OCI-LY3 (cell line): ENCODE results near the gene METTL27.

Experiments
- EZH2phosphoT487 ChIP-seq: fragments of 200-600 bp; shearing (Covaris generic); IDR thresholded peaks from 2 replicates; pipeline ENCODE4 v1.6.1; 2018; ENCODE audit warnings: antibody characterized with exemption, mixed run types, low read depth
- TF ChIP-seq, protein P1 (sequence below): fragments of 200-600, 300-600 bp; sonication (generic); IDR thresholded peaks from 2 replicates; pipeline ENCODE4 v1.5.1; 2014; ENCODE audit warnings: antibody characterized with exemption, low read length, low read depth

DNA sequence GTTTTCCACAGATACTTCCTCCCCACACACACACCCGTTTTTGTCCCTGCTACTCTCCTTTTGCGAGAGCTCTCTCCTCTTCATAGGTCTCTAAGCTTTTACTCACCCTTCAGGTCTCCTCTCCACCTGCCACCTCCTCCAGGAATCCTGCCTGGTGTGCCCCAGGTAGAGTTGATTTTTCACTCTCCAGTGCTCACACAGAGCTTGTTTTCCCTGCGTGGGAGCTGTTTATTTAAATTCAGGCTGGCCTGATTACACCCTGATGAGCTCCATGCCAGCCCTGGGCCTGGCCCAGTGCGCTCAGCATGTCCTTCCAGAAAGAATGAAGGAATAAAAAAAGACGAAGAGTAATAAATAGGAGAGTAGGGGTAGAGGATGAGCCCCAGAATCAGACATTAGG is 19.1 kb downstream of the METTL27 start:
- TF ChIP-seq, protein P1, sequence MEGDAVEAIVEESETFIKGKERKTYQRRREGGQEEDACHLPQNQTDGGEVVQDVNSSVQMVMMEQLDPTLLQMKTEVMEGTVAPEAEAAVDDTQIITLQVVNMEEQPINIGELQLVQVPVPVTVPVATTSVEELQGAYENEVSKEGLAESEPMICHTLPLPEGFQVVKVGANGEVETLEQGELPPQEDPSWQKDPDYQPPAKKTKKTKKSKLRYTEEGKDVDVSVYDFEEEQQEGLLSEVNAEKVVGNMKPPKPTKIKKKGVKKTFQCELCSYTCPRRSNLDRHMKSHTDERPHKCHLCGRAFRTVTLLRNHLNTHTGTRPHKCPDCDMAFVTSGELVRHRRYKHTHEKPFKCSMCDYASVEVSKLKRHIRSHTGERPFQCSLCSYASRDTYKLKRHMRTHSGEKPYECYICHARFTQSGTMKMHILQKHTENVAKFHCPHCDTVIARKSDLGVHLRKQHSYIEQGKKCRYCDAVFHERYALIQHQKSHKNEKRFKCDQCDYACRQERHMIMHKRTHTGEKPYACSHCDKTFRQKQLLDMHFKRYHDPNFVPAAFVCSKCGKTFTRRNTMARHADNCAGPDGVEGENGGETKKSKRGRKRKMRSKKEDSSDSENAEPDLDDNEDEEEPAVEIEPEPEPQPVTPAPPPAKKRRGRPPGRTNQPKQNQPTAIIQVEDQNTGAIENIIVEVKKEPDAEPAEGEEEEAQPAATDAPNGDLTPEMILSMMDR, result no peak
- TF ChIP-seq EZH2phosphoT487, result no peak
